CD4-positive, alpha-beta T cell (primary cell): ENCODE data around the gene SGIP1. TPM values are rescaled to one million over a fixed set of nuclear protein-coding genes. Genes with fewer than 3 reads are reported as not detected.

Experiments used
- ATAC-seq: fragments of 200-7000 bp; cut with Tn5 transposase; one replicate; pipeline ENCODE4 v1.10.0; 2022; ENCODE audit warnings: mild to moderate bottlenecking; ENCODE audit not compliant: poor library complexity
- CTCF ChIA-PET: fragments of 350-600 bp; sonication (Branson Sonifier 250); formaldehyde crosslinking; loops from one replicate; lab custom pipeline; 2021; ENCODE audit warnings: antibody characterized with exemption, inconsistent platforms; lab: Charles Lee
- POLR2A ChIA-PET: fragments of 350-600 bp; sonication (Branson Sonifier 250); formaldehyde crosslinking; loops from one replicate; lab custom pipeline; 2021; ENCODE audit warnings: antibody characterized with exemption, inconsistent platforms; lab: Charles Lee
- DNase-seq, 14 experiments: peaks; one replicate each; pipeline ENCODE4 v3.0.0-alpha.2; 2013 to 2020; ENCODE audit warnings: mixed read lengths in 2 of 14
- H3K27ac ChIP-seq, 2 donors: one replicate each; pipeline versions ENCODE4 v1.5.1 to v1.7.0; 2013; ENCODE audit warnings: low read length in 2 of 2, low read depth in 1 of 2, mild to moderate bottlenecking in 1 of 2
- H3K27me3 ChIP-seq, 2 experiments: 1 replicate in 1 of 2; 2 replicates in 1 of 2; pipeline versions ENCODE4 v1.6.1 to v1.7.0; 2013; ENCODE audit warnings: low read length in 2 of 2, control low read depth in 1 of 2, mild to moderate bottlenecking in 1 of 2, moderate library complexity in 1 of 2; ENCODE audit not compliant: insufficient read depth in 2 of 2, control insufficient read depth in 1 of 2
- H3K36me3 ChIP-seq: one replicate; pipeline ENCODE4 v1.6.1; 2013; ENCODE audit warnings: low read length, control low read depth; ENCODE audit not compliant: insufficient read depth
- H3K4me1 ChIP-seq: one replicate; pipeline ENCODE4 v1.6.1; 2013; ENCODE audit warnings: low read length, control low read depth; ENCODE audit not compliant: insufficient read depth
- H3K4me3 ChIP-seq: one replicate; pipeline ENCODE4 v1.5.1; 2013; ENCODE audit warnings: mild to moderate bottlenecking, low read length, moderate library complexity
- H3K9me3 ChIP-seq, 2 experiments: 1 replicate in 1 of 2; 2 replicates in 1 of 2; pipeline versions ENCODE4 v1.6.1 to v1.7.0; 2013; ENCODE audit warnings: low read length in 2 of 2, mild to moderate bottlenecking in 2 of 2, control low read depth in 1 of 2, moderate library complexity in 1 of 2; ENCODE audit not compliant: control insufficient read depth in 1 of 2, insufficient read depth in 1 of 2
- H3K27ac Mint-ChIP-seq: one replicate; pipeline ENCODE4 v1.8.0; 2020; ENCODE audit warnings: mixed read lengths
- H3K27me3 Mint-ChIP-seq: one replicate; pipeline ENCODE4 v1.8.0; 2021; ENCODE audit warnings: mixed read lengths
- H3K36me3 Mint-ChIP-seq: one replicate; pipeline ENCODE4 v1.8.0; 2021; ENCODE audit warnings: low read depth, mixed read lengths
- H3K4me1 Mint-ChIP-seq: one replicate; pipeline ENCODE4 v1.8.0; 2021; ENCODE audit warnings: low read depth, mixed read lengths
- H3K4me3 Mint-ChIP-seq: one replicate; pipeline ENCODE4 v1.8.0; 2020; ENCODE audit warnings: mild to moderate bottlenecking, mixed read lengths
- H3K9me3 Mint-ChIP-seq: one replicate; pipeline ENCODE4 v1.8.0; 2020; ENCODE audit warnings: mixed read lengths
- intact Hi-C, 2 experiments: fragments of 100-400 bp; cut with DNase I in 1 of 2; cut with micrococcal nuclease in 1 of 2; formaldehyde crosslinking; loops; one replicate each; pipeline versions ENCODE4 v1.15.1 to v1.9.0; 2023 to 2025; cut with DNase I, micrococcal nuclease
- total RNA-seq, 174 experiments: library from RNA in 2 of 174; stranded (reverse) in 2 of 174; gene quantifications; one replicate each; pipeline ENCODE4 v1.2.3 and lab custom pipeline; 2021 to 2026
- TF ChIP-seq, protein P1 (sequence below): fragments of 200-600 bp; IDR thresholded peaks from one replicate; pipeline ENCODE4 v1.8.0; 2022; ENCODE audit warnings: antibody characterized with exemption, mild to moderate bottlenecking

Gene SGIP1
- total RNA-seq, 2 experiments from 2014 or later, result 0.84 TPM; not detected in 1

DNA sequence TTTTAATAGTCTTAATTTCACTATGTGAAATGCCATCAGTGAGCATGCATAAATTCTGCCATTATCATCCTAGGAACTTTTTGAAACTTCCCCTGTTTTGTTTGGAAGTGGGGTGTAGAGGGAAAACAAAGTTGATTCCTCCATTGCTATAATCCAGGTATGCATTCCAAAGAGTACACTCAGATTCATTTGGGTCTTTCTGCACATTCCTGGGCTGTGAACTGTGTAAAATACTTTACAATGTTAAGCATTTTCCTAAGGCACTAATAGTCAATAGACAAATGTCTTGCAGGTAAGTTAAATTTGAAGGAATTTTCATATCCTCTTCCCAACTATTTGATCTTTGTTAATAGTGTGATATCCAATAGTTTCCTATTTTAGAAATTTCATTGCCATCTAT is 36.2 kb downstream of the SGIP1 start:
- H3K4me3 ChIP-seq, result no peak overlapping the region
- Mint-ChIP-seq H3K4me1 (no peaks in the 10 kb centered on the region), H3K27me3 (peaks cover 5% of the 10 kb centered on the region), H3K27ac (no peak overlapping the region), H3K4me3 (no peak overlapping the region), H3K36me3 (no peaks in the 10 kb centered on the region), H3K9me3 (peaks cover 2% of the 10 kb centered on the region)
- DNase-seq (no peak), ATAC-seq (no peak)
- intact Hi-C loops, result no loop called here
- H3K9me3 ChIP-seq, result no peaks in the 10 kb centered on the region
- ChIA-PET CTCF (no interaction called here), POLR2A (no interaction called here)
- H3K36me3 ChIP-seq, result no peaks in the 10 kb centered on the region
- H3K27ac ChIP-seq, result no peak overlapping the region
- no peaks in the 10 kb centered on the region for H3K4me1 ChIP-seq
- TF ChIP-seq, protein P1, sequence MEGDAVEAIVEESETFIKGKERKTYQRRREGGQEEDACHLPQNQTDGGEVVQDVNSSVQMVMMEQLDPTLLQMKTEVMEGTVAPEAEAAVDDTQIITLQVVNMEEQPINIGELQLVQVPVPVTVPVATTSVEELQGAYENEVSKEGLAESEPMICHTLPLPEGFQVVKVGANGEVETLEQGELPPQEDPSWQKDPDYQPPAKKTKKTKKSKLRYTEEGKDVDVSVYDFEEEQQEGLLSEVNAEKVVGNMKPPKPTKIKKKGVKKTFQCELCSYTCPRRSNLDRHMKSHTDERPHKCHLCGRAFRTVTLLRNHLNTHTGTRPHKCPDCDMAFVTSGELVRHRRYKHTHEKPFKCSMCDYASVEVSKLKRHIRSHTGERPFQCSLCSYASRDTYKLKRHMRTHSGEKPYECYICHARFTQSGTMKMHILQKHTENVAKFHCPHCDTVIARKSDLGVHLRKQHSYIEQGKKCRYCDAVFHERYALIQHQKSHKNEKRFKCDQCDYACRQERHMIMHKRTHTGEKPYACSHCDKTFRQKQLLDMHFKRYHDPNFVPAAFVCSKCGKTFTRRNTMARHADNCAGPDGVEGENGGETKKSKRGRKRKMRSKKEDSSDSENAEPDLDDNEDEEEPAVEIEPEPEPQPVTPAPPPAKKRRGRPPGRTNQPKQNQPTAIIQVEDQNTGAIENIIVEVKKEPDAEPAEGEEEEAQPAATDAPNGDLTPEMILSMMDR, result no peak
- H3K27me3 ChIP-seq, result peaks cover 0 to 18% of the 10 kb centered on the region in 2 experiments

- ATAC-seq (no peak), DNase-seq (no peak)
- Mint-ChIP-seq H3K4me3 (no peak overlapping the region), H3K9me3 (peaks cover 2% of the 10 kb centered on the region), H3K36me3 (no peaks in the 10 kb centered on the region), H3K4me1 (no peaks in the 10 kb centered on the region), H3K27ac (no peak overlapping the region), H3K27me3 (peaks cover 5% of the 10 kb centered on the region)
- ChIA-PET CTCF (no interaction called here), POLR2A (no interaction called here)
- Histone ChIP-seq H3K36me3 (no peaks in the 10 kb centered on the region), H3K27me3 (peaks cover 0 to 18% of the 10 kb centered on the region in 2 experiments), H3K4me1 (no peaks in the 10 kb centered on the region), H3K27ac (no peak overlapping the region), H3K9me3 (peaks cover 0 to 2% of the 10 kb centered on the region in 2 experiments), H3K4me3 (no peak overlapping the region)
- intact Hi-C loops, result no loop called here
- TF ChIP-seq, protein P1, result no peak
Observed at GRCh38 chr1:66571789-66572188, 37.8 kb downstream of the SGIP1 start.

DNA sequence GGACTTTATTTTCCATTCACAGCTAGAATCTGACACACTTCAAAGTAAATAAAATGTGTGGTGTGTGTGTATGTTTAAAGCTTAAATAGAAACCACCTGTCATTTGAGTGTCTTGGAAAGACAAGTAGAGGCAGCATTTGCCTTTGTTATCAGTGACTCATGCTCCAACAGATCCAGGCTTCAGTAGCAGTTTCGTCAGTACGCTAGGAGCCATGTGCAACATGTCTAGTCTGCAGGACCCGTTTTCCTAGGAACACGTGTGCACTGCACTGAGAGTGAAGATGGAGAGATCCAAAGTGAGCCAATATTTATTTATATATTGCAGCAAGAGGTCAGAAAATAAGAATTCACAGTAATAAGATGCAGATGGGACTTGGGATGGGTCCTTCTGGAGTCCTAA is 41.8 kb downstream of the SGIP1 start:
- H3K9me3 ChIP-seq, result peaks cover 0 to 2% of the 10 kb centered on the region in 2 experiments
- intact Hi-C loops, result no loop called here
- H3K9me3 Mint-ChIP-seq, result peaks cover 2% of the 10 kb centered on the region
- H3K27ac ChIP-seq, result no peak overlapping the region
- ATAC-seq, result no peak
- H3K4me3 ChIP-seq, result no peak overlapping the region
- DNase-seq, result no peak
- peaks cover 0 to 7% of the 10 kb centered on the region in 2 experiments for H3K27me3 ChIP-seq
- no peak overlapping the region for H3K4me3 Mint-ChIP-seq
- no peaks in the 10 kb centered on the region for H3K4me1 Mint-ChIP-seq
- ChIA-PET POLR2A (no interaction called here), CTCF (no interaction called here)
- peaks cover 14% of the 10 kb centered on the region for H3K27me3 Mint-ChIP-seq
- TF ChIP-seq, protein P1, result no peak
- H3K36me3 Mint-ChIP-seq, result no peaks in the 10 kb centered on the region
- H3K4me1 ChIP-seq, result no peaks in the 10 kb centered on the region
- H3K27ac Mint-ChIP-seq, result no peak overlapping the region
- no peaks in the 10 kb centered on the region for H3K36me3 ChIP-seq
